ENCODE measurements around the gene ST8SIA3.

- TF ChIP-seq CTCF (IDR thresholded peaks at IDR 0.05) = no peak
- TF ChIP-seq POLR2A (IDR thresholded peaks at IDR 0.05) = no peak
Observed at GRCh38 chr18:57410749-57411148, 58.4 kb downstream of the ST8SIA3 start.

Measured in heart left ventricle (tissue), 13 donors.